Measurements from ENCODE around the gene DPH6.
"Not testable (repeated sequence)": the region's sequence is repeated elsewhere in the genome, so short reads cannot be mapped to it uniquely, and the experiment has no call there.

The DPH6 gene

DNA sequence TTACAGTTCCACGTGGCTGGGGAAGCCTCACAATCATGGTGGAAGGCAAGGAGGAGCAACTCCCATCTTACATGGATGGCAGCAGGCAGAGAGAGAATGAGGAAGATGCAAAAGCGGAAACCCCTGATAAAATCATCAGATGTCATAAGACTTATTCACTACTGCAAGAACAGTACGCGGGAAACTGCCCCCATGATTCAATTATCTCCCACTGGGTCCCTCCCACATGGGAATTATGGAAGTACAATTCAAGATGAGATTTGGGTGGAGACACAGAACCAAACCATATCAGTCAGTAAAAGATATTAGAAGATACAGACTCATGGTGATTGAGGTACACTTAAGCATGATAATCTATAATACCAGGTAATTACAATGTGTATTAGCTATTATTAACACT lies 217.1 kb downstream of the DPH6 start:
- not testable (repeated sequence) for DNase-seq (ENCODE audit: low spot score)

DNA sequence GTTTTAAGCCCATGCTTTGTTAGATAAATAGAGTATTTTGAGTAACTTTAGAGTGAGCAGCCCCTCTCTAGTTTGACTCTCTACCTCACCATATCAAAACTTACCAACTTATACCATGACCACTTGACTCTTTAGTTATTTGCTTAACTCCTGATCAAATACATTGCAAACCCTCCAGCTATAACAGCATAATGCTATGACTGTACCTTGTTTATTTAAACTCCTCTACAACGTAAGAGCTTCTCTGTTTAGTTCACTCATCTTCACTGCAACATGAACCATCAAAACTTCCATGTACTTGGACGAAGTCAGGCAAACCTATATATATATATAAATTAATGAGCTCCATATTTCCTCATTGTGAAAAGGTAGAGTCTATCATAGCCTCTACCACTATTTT lies 218.2 kb downstream of the DPH6 start:
- DNase-seq (ENCODE audit: low spot score): no peak

DNA sequence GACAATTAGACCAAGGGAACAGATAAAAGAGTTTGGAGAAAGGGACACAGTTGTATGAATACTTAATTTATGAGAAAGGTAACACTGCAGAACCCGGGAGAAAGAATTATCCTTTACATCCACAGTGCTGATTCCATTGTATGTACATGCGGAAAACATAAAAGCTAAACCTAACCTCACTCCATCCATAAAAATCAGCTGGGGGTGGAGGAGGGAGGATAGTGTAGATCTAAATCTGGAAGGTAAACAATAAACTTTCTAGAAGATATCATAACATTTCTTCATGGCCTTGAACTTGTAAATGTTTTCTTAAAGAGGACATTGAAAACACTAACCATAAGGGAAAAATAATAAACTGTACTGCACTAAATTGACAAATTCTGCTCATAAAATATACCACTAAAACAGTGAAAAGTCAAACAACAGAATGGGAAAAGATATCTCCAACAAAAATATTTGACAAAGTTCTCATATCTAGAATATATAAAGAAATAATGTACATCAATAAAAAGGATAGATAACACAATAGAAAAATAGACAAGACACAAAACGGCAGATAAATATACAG lies 220.5 kb downstream of the DPH6 start:
- DNase-seq (ENCODE audit: low spot score): no peak

DNA sequence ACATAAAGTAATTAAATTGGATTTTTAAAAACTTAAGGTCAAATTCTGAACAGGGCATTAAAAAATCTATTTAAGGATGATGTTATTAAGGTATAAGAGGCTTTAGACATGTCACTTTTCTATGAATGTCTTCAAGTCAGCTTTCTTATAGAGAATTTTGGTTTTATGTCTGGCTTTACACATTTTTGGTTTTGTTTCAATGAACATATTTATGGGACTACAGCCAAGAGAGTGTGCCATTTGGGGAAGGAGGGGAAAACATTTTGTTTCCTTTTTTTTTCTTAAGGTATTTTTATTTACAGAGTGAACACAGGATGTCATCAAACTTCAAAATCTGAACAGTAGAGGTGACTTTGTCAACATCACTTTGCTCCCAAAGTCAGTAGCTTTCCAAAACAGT lies 222.8 kb downstream of the DPH6 start:
- DNase-seq (ENCODE audit: low spot score): no peak

DNA sequence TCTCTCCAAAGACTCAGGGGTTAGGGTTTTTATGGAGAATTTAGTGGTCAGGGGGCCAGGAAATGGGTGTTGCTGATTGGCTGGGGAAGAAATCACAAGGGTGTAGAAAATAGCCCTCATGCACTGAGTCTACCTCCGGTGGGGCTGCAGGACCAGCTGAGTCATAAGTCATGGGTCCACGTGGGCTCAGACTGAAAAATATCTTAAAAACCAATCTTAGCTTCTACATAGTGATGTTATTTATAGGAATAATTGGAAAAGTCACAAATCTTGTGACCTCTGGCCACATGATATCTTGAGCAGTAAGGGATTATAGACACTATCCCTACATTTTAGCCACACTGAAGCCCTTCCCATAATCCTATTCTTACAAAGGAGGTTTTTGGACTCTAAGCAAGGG lies 224.0 kb downstream of the DPH6 start:
- no peak for DNase-seq (ENCODE audit: low spot score)

DNA sequence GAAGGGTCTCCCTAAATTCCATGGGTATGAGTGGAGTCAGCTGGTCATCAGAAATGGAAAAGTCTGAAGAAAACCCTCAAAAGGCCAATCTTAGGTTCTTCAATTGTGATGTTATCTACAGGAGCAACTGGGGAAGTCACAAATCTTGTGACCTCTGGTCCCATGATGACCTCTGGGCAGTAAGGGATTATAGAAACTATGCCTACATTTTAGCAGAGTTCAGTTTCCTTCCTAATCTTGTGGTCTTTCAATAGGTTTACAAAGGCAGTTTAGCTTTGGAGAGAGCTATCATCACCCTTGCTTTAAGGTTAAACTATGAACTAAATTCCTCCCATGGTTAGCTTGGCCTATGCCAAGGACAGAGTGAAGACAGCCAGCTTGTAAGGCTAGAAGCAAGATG lies 225.1 kb downstream of the DPH6 start:
- DNase-seq (ENCODE audit: low spot score): no peak

Measured in D341Med (cell line).